Hepatocyte (in vitro differentiated cells): ENCODE measurements around the gene STK17A. TPM values are rescaled to one million over a fixed set of nuclear protein-coding genes. Genes with fewer than 3 reads are reported as not detected.

Experiments
- DNase-seq: peaks from one replicate; pipeline ENCODE4 v3.0.0-alpha.2; 2016; ENCODE audit warnings: low spot score
- H2AFZ ChIP-seq: fragments of 200-600 bp; sonication (generic); 2 replicates; pipeline ENCODE4 v1.6.0; 2016; ENCODE audit warnings: antibody characterized with exemption, mild to moderate bottlenecking
- H3K27ac ChIP-seq: fragments of 200-600 bp; sonication (generic); 2 replicates; pipeline ENCODE4 v1.5.1; 2016; ENCODE audit warnings: mild to moderate bottlenecking
- H3K27me3 ChIP-seq: fragments of 200-600 bp; sonication (generic); 2 replicates; pipeline ENCODE4 v1.6.1; 2016
- H3K36me3 ChIP-seq: fragments of 200-600 bp; sonication (generic); replicated peaks from 2 replicates; pipeline ENCODE4 v1.5.1; 2016; ENCODE audit warnings: low read depth; ENCODE audit not compliant: insufficient read depth
- H3K4me1 ChIP-seq: fragments of 200-600 bp; sonication (generic); 2 replicates; pipeline ENCODE4 v1.5.1; 2016; ENCODE audit warnings: mild to moderate bottlenecking, moderate library complexity; ENCODE audit not compliant: insufficient read depth
- H3K4me2 ChIP-seq: fragments of 200-600 bp; sonication (generic); 2 replicates; pipeline ENCODE4 v1.6.0; 2016
- H3K4me3 ChIP-seq: fragments of 200-600 bp; sonication (generic); 2 replicates; pipeline ENCODE4 v1.5.1; 2016; ENCODE audit warnings: mild to moderate bottlenecking
- H3K79me2 ChIP-seq: fragments of 200-600 bp; sonication (generic); 2 replicates; pipeline ENCODE4 v1.6.0; 2017; ENCODE audit warnings: mild to moderate bottlenecking
- H3K9me2 ChIP-seq: fragments of 200-600 bp; sonication (generic); replicated peaks from 2 replicates; pipeline ENCODE4 v1.6.0; 2017; ENCODE audit warnings: mild to moderate bottlenecking; ENCODE audit not compliant: insufficient read depth
- H3K9me3 ChIP-seq: fragments of 200-600 bp; sonication (generic); 2 replicates; pipeline ENCODE4 v1.5.1; 2016; ENCODE audit warnings: low read depth, mild to moderate bottlenecking
- H4K20me1 ChIP-seq: fragments of 200-600 bp; sonication (generic); 2 replicates; pipeline ENCODE4 v1.6.0; 2016; ENCODE audit warnings: mild to moderate bottlenecking; ENCODE audit not compliant: insufficient read depth, poor library complexity, severe bottlenecking
- EZH2 ChIP-seq: fragments of 200-600 bp; sonication (generic); IDR thresholded peaks from 2 replicates; pipeline ENCODE4 v1.6.1; 2016; ENCODE audit warnings: antibody characterized with exemption, mild to moderate bottlenecking, borderline replicate concordance
- EZH2phosphoT487 ChIP-seq: fragments of 200-600 bp; sonication (generic); IDR thresholded peaks from one replicate; pipeline ENCODE4 v1.6.1; 2018; ENCODE audit warnings: antibody characterized with exemption, mild to moderate bottlenecking, low read depth, moderate library complexity; ENCODE audit not compliant: unreplicated experiment, severe bottlenecking
- WGBS: methylation state at CpG from one replicate; pipeline ENCODE4 v1.1.6; 2016; ENCODE audit warnings: low lambda C conversion rate; ENCODE audit errors: missing lambda C conversion rate; 5-methylcytosine and 5-hydroxymethylcytosine counted together
- polyA plus RNA-seq: library from polyadenylated mRNA; unstranded; fragments of >200 nt; fragmentation: Nextera tagmentation; extraction: Ambion mirVana; gene quantifications from 2 replicates; pipeline ENCODE4 v1.2.1, GENCODE V29; 2016
- total RNA-seq: library from RNA; depleted of rRNA; stranded (reverse); fragments of >200 nt; gene quantifications from 2 replicates; pipeline ENCODE4 v1.2.3, GENCODE V29; 2014
- TF ChIP-seq, protein P1 (sequence below): fragments of 200-600 bp; sonication (generic); IDR thresholded peaks from 2 replicates; pipeline ENCODE4 v1.5.1; 2016; ENCODE audit warnings: antibody characterized with exemption, mild to moderate bottlenecking; ENCODE audit not compliant: poor library complexity

STK17A gene
- total and polyA plus RNA-seq, 2 experiments from 2014 or later, result 21.1 to 23.6 TPM

DNA sequence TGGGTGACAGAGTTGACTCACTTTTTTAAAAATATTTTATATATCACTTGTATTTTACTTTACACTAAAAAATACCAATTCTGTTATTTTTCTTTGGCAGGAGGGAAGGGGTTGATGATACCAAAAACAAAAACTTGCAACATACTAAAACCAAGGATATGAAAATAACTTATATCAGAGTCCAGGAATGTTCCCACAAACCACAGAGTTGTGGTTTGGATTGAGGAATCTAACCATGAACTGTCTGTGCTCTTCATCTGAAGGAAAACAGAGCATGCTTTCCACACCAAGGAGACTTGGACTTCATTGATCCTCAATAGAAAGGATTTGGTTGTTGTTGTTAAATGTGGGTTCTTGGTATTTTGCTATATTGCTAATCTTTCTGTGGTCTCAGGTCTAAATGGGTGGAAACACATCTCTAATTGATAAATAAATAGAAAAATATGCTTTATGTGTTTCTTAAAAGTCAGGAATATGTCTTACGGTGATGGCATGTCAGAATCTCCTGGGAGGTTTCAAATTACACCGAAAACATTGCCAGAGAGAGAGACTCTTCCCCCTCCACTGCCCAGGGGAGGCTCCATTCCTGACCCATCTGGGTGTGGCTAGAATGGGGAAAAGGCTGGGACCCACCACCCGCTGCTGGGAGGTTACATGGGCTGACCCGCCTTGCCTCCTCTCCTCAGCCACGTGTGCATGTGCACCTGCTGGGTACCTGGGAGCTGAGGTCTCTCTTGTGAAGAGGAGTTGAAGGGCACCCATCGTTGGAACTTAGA, 46.9 kb upstream of the STK17A start:
- no peaks in the 10 kb centered on the region for H3K79me2 ChIP-seq
- peak overlapping the region; percentile 24 for H3K27ac ChIP-seq
- no peak overlapping the region for H3K4me2 ChIP-seq
- H3K4me3 ChIP-seq, result no peak overlapping the region
- H3K9me2 ChIP-seq, result no peaks in the 10 kb centered on the region
- H3K27me3 ChIP-seq, result no peaks in the 10 kb centered on the region
- H3K36me3 ChIP-seq, result no peaks in the 10 kb centered on the region
- no peak for DNase-seq
- peaks cover 30% of the 10 kb centered on the region for H3K4me1 ChIP-seq
- no peaks in the 10 kb centered on the region for H4K20me1 ChIP-seq
- no peaks in the 10 kb centered on the region for H3K9me3 ChIP-seq
- H2AFZ ChIP-seq, result no peak overlapping the region
- 76% methylated on average over 6 of the region's 6 CpGs for WGBS
- TF ChIP-seq EZH2phosphoT487 (no peak), EZH2 (no peak)
- TF ChIP-seq, protein P1, sequence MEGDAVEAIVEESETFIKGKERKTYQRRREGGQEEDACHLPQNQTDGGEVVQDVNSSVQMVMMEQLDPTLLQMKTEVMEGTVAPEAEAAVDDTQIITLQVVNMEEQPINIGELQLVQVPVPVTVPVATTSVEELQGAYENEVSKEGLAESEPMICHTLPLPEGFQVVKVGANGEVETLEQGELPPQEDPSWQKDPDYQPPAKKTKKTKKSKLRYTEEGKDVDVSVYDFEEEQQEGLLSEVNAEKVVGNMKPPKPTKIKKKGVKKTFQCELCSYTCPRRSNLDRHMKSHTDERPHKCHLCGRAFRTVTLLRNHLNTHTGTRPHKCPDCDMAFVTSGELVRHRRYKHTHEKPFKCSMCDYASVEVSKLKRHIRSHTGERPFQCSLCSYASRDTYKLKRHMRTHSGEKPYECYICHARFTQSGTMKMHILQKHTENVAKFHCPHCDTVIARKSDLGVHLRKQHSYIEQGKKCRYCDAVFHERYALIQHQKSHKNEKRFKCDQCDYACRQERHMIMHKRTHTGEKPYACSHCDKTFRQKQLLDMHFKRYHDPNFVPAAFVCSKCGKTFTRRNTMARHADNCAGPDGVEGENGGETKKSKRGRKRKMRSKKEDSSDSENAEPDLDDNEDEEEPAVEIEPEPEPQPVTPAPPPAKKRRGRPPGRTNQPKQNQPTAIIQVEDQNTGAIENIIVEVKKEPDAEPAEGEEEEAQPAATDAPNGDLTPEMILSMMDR, result no peak

DNA sequence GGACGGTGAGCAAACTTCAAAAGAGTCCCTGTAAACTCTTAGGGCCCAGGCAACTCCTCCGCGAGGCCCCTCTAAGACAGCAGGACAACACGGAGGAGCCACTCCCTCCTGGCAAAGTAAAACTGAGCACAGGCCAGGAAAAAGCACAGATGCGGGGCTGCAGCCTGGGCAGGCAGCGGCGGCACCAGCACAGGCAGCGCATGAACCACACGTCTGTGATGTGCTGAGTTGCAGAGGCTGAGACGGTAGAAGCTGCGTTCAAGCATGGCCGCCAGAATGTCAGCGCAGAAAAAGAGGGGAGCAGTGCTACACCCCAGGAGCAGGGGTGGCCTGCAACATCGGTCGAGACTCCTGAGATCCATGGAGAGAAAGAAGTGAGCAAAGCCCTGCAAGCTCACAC, 46.1 kb upstream of the STK17A start:
- Histone ChIP-seq H3K4me2 (no peak overlapping the region), H3K9me3 (no peaks in the 10 kb centered on the region), H3K4me3 (no peak overlapping the region), H3K27me3 (no peaks in the 10 kb centered on the region), H3K79me2 (no peaks in the 10 kb centered on the region), H3K27ac (no peak overlapping the region), H3K4me1 (peaks cover 30% of the 10 kb centered on the region), H3K36me3 (no peaks in the 10 kb centered on the region), H4K20me1 (no peaks in the 10 kb centered on the region), H3K9me2 (no peaks in the 10 kb centered on the region), H2AFZ (no peak overlapping the region)
- WGBS, result 86% methylated on average over 14 of the region's 15 CpGs
- no peak for TF ChIP-seq EZH2phosphoT487
- TF ChIP-seq EZH2, result no peak
- TF ChIP-seq, protein P1, result no peak
- no peak for DNase-seq

DNA sequence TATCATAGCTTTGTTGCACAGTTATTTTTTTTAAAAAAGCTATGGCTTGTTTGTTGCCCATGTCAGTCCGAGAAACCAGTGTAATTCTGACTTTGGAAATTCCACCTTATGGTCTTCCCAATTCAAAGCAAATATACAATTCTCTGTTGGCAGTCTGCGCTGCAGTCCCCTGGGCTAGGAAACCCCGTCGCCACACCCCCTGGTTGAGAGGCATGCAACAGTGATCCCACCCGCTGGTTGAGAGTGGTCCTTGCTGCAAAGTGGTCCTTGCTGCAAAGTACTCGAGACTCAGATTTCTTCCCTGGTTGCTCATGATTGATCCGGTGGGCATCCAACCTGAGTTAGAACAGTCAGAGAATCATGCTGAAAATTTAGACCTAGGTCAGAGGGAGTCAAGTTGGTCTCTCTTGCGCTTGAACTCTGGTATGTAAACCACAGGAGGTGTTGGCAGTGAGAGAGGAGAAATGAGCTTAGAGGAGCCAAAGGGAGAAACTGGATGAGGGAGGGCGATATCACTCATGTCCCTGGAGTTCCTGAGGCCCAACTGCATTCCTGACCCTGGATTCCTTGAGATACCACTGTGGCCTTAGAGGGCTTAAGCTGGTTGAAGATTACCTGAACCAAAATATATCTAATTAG, 45.0 kb upstream of the STK17A start:
- no peaks in the 10 kb centered on the region for H3K36me3 ChIP-seq
- no peaks in the 10 kb centered on the region for H3K79me2 ChIP-seq
- WGBS, result 86% methylated on average over 9 of the region's 9 CpGs
- no peak overlapping the region for H3K27ac ChIP-seq
- no peaks in the 10 kb centered on the region for H3K9me3 ChIP-seq
- TF ChIP-seq EZH2phosphoT487, result no peak
- TF ChIP-seq, protein P1, result no peak
- no peak for TF ChIP-seq EZH2
- no peak for DNase-seq
- H3K4me2 ChIP-seq, result no peak overlapping the region
- H3K9me2 ChIP-seq, result no peaks in the 10 kb centered on the region
- no peaks in the 10 kb centered on the region for H3K27me3 ChIP-seq
- no peak overlapping the region for H2AFZ ChIP-seq
- H3K4me3 ChIP-seq, result no peak overlapping the region
- H3K4me1 ChIP-seq, result peaks cover 30% of the 10 kb centered on the region
- H4K20me1 ChIP-seq, result no peaks in the 10 kb centered on the region
